ENCODE results near the gene NSMCE1. TPM values are rescaled to one million over a fixed set of nuclear protein-coding genes. Genes with fewer than 3 reads are reported as not detected.

Gene NSMCE1
- total and polyA plus RNA-seq, 7 experiments from 2014 or later: 45.5 to 220 (median 71.7) TPM

DNA sequence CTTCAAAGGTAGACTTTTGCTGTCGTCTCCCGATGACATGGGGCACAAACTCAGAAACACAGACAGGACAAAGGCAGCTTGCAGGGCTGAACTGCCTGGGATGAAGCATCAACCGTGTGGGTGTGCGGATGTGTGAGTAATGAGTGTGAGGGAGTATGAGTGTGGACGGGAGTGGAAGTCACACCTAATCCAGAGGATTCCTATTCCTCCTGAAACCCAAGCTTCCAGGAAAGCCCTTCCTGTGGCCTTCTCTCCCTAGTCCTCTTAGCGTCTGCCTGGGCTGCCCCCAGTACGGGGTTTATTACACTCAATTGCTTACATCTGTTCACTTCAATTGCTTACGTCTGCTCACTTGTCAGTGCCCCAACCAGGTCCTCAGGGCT, 42.9 kb upstream of the NSMCE1 start:
- peak overlapping the region in 2 of 10 donors; percentile 16 to 92 for H3K4me3 Mint-ChIP-seq
- ChIA-PET CTCF (interaction anchor here (1.8 kb wide), 1 partner anchor 75 kb away, joined by 4 read pairs; no protein-coding TSS in a partner anchor), POLR2A (interaction anchor here (0.6 to 0.7 kb wide), 2 partner anchors 12 to 19 kb away, joined by 3 read pairs; no protein-coding TSS in a partner anchor)
- H3K4me1 ChIP-seq (ENCODE audit: control insufficient read depth in 2 of 2, insufficient read depth in 2 of 2, low read length in 2 of 2): peaks cover 11 to 15% of the 10 kb centered on the region in 2 donors
- peaks cover 0 to 3% (median 0%) of the 10 kb centered on the region in 5 donors for H3K27me3 Mint-ChIP-seq
- no peaks in the 10 kb centered on the region for H3K27me3 ChIP-seq (ENCODE audit: control insufficient read depth in 2 of 2, insufficient read depth in 2 of 2, low read length in 2 of 2)
- peaks cover 0 to 27% (median 3%) of the 10 kb centered on the region in 5 donors for H3K36me3 Mint-ChIP-seq
- DNase-seq (no peak), ATAC-seq (no peak)
- intact Hi-C loops (cut with micrococcal nuclease): no loop called here
- H3K4me1 Mint-ChIP-seq: peaks cover 11 to 34% (median 26%) of the 10 kb centered on the region in 7 donors
- peak overlapping the region in 4 of 9 donors; percentile 32 to 87 (median 56) for H3K27ac Mint-ChIP-seq
- H3K36me3 ChIP-seq (ENCODE audit: control insufficient read depth in 2 of 3, insufficient read depth in 3 of 3, low read length in 3 of 3): peaks cover 0 to 4% (median 0%) of the 10 kb centered on the region in 3 experiments
- H3K9me3 ChIP-seq (ENCODE audit: control insufficient read depth in 2 of 3, low read length in 3 of 3): no peaks in the 10 kb centered on the region
- no peak overlapping the region for H3K4me3 ChIP-seq (ENCODE audit: low read length)
- H3K27ac ChIP-seq (ENCODE audit: low read depth, low read length): no peak overlapping the region
- H3K9me3 Mint-ChIP-seq: peaks cover 0 to 4% (median 0%) of the 10 kb centered on the region in 11 donors

DNA sequence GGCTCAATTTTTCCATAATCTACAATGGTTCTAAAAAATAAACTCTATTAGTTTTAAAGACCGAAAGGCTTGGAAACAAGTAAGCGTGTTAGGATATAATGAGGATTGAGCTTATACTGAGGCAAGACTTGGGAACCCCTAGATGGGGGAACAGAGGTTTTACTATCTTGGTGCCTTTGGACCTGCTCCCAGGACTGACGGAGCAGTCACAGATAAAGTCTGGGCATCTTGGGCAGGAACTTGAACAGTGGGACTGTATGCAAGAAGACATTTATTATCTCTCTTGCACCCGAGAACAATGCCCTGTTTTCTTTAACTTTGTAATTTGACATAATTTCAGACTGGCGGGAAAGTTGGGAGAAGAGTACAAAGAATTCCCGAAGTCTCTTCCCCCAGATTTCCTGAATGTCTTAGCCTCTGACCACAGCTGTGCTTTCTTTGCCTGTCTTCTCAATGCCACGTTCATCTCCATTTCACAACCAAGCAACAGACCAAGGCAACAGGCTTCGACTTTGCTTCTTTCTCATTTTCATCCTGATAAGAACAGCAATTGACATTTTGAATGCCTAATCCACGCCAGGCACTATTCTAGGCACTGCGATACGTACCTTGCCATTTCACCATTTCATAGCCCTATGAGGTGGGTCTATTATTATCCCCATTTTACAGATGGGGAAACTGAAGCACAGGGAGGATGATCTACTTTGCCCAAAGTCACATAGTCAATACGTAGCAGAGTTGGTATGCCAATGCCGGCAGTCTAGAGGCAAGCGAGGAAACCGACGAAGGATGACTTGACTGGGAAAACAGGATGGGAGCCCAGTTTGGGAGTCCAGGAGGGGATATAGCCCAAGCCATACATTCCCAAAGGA, 42.2 kb upstream of the NSMCE1 start:
- Histone ChIP-seq H3K9me3 (ENCODE audit: control insufficient read depth in 2 of 3, low read length in 3 of 3) (no peaks in the 10 kb centered on the region), H3K36me3 (ENCODE audit: control insufficient read depth in 2 of 3, insufficient read depth in 3 of 3, low read length in 3 of 3) (peaks cover 0 to 4% (median 0%) of the 10 kb centered on the region in 3 experiments), H3K4me1 (ENCODE audit: control insufficient read depth in 2 of 2, insufficient read depth in 2 of 2, low read length in 2 of 2) (peaks cover 11 to 12% of the 10 kb centered on the region in 2 donors), H3K27ac (ENCODE audit: low read depth, low read length) (no peak overlapping the region), H3K4me3 (ENCODE audit: low read length) (no peak overlapping the region), H3K27me3 (ENCODE audit: control insufficient read depth in 2 of 2, insufficient read depth in 2 of 2, low read length in 2 of 2) (no peaks in the 10 kb centered on the region)
- CTCF ChIA-PET: interaction anchor here (1.8 kb wide), 1 partner anchor 75 kb away, joined by 4 read pairs; no protein-coding TSS in a partner anchor
- POLR2A ChIA-PET: interaction anchor here (0.6 to 1.0 kb wide), 4 partner anchors 12 to 68 kb away, joined by 3 read pairs; no protein-coding TSS in a partner anchor
- intact Hi-C loops (cut with micrococcal nuclease): no loop called here
- Mint-ChIP-seq H3K27ac (peak overlapping the region in 1 of 9 donors; percentile 14), H3K36me3 (peaks cover 0 to 26% (median 3%) of the 10 kb centered on the region in 5 donors), H3K27me3 (peaks cover 0 to 3% (median 0%) of the 10 kb centered on the region in 5 donors), H3K4me3 (peak overlapping the region in 1 of 10 donors; percentile 16), H3K9me3 (peaks cover 0 to 9% (median 0%) of the 10 kb centered on the region in 11 donors), H3K4me1 (peaks cover 13 to 32% (median 25%) of the 10 kb centered on the region in 7 donors)
- DNase-seq (no peak), ATAC-seq (no peak)

DNA sequence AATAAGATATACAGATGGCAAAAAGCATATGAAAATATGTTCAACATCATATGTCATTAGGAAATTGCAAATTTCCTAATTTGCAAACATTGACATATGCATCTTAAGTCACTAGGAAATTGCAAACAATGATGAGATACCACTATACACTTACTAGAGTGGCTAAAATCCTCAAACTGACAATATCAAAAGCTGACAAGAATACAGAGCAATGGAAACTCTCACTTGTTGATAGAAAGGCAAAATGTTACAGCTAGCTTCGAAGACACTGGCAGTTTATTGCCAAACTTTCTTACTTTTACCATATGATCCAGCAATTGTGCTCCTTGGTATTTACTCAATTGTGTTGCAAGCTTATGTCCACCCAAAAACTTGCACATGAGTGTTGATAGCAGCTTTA, 40.2 kb upstream of the NSMCE1 start:
- peaks cover 0 to 16% (median 0%) of the 10 kb centered on the region in 5 donors for H3K36me3 Mint-ChIP-seq
- ChIA-PET POLR2A (no interaction called here), CTCF (no interaction called here)
- DNase-seq (no peak), ATAC-seq (no peak)
- intact Hi-C loops (cut with micrococcal nuclease): no loop called here
- H3K27me3 Mint-ChIP-seq: peaks cover 0 to 3% (median 0%) of the 10 kb centered on the region in 5 donors
- H3K4me1 Mint-ChIP-seq: peaks cover 11 to 34% (median 23%) of the 10 kb centered on the region in 7 donors
- H3K36me3 ChIP-seq (ENCODE audit: control insufficient read depth in 2 of 3, insufficient read depth in 3 of 3, low read length in 3 of 3): no peaks in the 10 kb centered on the region
- no peak overlapping the region for H3K4me3 ChIP-seq (ENCODE audit: low read length)
- H3K27me3 ChIP-seq (ENCODE audit: control insufficient read depth in 2 of 2, insufficient read depth in 2 of 2, low read length in 2 of 2): no peaks in the 10 kb centered on the region
- H3K4me3 Mint-ChIP-seq: no peak overlapping the region
- no peaks in the 10 kb centered on the region for H3K9me3 ChIP-seq (ENCODE audit: control insufficient read depth in 2 of 3, low read length in 3 of 3)
- no peak overlapping the region for H3K27ac ChIP-seq (ENCODE audit: low read depth, low read length)
- no peak overlapping the region for H3K27ac Mint-ChIP-seq
- peaks cover 0 to 11% (median 0%) of the 10 kb centered on the region in 11 donors for H3K9me3 Mint-ChIP-seq
- peaks cover 6 to 11% of the 10 kb centered on the region in 2 donors for H3K4me1 ChIP-seq (ENCODE audit: control insufficient read depth in 2 of 2, insufficient read depth in 2 of 2, low read length in 2 of 2)

DNA sequence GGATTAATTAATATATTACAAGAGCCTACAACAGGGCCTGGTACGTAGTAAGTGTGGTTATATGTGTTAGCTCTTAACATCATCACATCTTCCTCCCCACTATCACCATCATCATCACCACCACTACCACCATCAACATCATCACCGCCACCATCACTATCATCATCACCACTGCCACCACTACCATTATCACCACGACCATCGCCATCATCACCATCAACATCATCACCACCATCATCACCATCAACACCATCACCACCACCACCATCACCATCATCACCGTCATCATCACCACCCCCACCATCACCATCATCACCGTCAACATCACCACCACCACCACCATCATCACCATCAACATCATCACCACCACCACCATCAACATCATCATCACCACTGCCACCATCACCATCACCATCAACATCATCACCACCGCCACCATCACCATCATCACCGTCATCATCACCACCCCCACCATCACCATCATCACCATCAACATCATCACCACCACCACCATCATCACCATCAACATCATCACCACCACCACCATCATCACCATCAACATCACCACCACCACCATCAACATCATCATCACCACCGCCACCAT, 37.4 kb upstream of the NSMCE1 start:
- no peaks in the 10 kb centered on the region for H3K4me1 ChIP-seq (ENCODE audit: control insufficient read depth in 2 of 2, insufficient read depth in 2 of 2, low read length in 2 of 2)
- H3K27ac ChIP-seq (ENCODE audit: low read depth, low read length): no peak overlapping the region
- intact Hi-C loops (cut with micrococcal nuclease): no loop called here
- H3K9me3 Mint-ChIP-seq: peaks cover 0 to 11% (median 0%) of the 10 kb centered on the region in 11 donors
- no peak overlapping the region for H3K4me3 ChIP-seq (ENCODE audit: low read length)
- H3K27me3 ChIP-seq (ENCODE audit: control insufficient read depth in 2 of 2, insufficient read depth in 2 of 2, low read length in 2 of 2): no peaks in the 10 kb centered on the region
- no peak for ATAC-seq
- H3K27ac Mint-ChIP-seq: peak overlapping the region in 3 of 9 donors; percentile 2 to 63 (median 19)
- ChIA-PET CTCF (interaction anchor here (0.7 kb wide), 1 partner anchor 83 kb away, joined by 3 read pairs; no protein-coding TSS in a partner anchor), POLR2A (no interaction called here)
- peaks cover 0 to 16% (median 0%) of the 10 kb centered on the region in 5 donors for H3K36me3 Mint-ChIP-seq
- peaks cover 9 to 38% (median 20%) of the 10 kb centered on the region in 7 donors for H3K4me1 Mint-ChIP-seq
- H3K36me3 ChIP-seq (ENCODE audit: control insufficient read depth in 2 of 3, insufficient read depth in 3 of 3, low read length in 3 of 3): no peaks in the 10 kb centered on the region
- H3K9me3 ChIP-seq (ENCODE audit: control insufficient read depth in 2 of 3, low read length in 3 of 3): no peaks in the 10 kb centered on the region
- no peak overlapping the region for H3K4me3 Mint-ChIP-seq
- H3K27me3 Mint-ChIP-seq: no peaks in the 10 kb centered on the region
- DNase-seq: no peak

DNA sequence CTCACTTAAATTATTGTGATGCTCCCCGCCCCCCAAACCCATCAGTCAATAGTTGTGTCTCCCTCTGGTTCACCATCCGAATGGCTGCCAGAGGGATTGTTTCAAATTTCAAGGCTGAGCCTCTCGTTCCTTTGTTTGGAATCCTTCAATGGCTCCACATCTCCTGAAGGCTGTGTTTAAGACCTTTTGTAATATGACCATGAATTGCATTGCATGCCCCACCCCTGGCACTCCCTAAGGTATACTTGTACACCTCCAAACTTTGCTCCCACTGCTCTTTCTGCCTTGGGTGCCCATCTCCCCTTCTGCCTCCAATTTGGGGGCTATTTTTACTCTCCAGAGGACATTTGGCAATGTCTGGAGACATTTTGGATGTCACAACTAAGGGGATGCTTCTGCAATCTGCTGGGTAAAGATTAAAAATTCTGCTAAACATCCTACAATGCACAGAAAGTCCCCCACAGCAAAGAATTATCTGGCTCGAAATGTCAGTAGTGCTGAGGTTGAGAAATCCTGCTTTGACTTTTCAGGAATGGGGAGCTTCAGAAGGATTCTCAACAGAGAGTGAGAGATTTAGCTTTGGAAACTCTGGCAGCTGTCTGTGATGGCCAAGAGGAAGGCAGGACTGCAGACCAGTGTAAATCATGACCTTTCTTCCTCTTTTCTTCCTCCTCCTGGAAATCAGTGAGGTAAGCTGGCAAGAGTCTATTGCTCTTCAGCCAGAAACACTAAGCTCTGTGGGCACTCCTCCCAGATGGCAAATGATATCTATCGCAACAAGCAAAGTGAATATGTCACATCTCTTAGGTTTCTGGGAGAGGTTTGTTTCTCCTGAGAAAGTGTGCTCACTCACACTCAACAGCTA, 36.5 kb upstream of the NSMCE1 start:
- intact Hi-C loops (cut with micrococcal nuclease): no loop called here
- Mint-ChIP-seq H3K36me3 (peaks cover 0 to 16% (median 0%) of the 10 kb centered on the region in 5 donors), H3K4me1 (peaks cover 9 to 39% (median 20%) of the 10 kb centered on the region in 7 donors), H3K9me3 (peaks cover 0 to 11% (median 0%) of the 10 kb centered on the region in 11 donors), H3K27ac (peak overlapping the region in 3 of 9 donors; percentile 22 to 45 (median 44)), H3K27me3 (no peaks in the 10 kb centered on the region), H3K4me3 (no peak overlapping the region)
- POLR2A ChIA-PET: no interaction called here
- Histone ChIP-seq H3K4me1 (ENCODE audit: control insufficient read depth in 2 of 2, insufficient read depth in 2 of 2, low read length in 2 of 2) (no peaks in the 10 kb centered on the region), H3K27ac (ENCODE audit: low read depth, low read length) (no peak overlapping the region), H3K4me3 (ENCODE audit: low read length) (no peak overlapping the region), H3K9me3 (ENCODE audit: control insufficient read depth in 2 of 3, low read length in 3 of 3) (no peaks in the 10 kb centered on the region), H3K36me3 (ENCODE audit: control insufficient read depth in 2 of 3, insufficient read depth in 3 of 3, low read length in 3 of 3) (no peaks in the 10 kb centered on the region), H3K27me3 (ENCODE audit: control insufficient read depth in 2 of 2, insufficient read depth in 2 of 2, low read length in 2 of 2) (no peaks in the 10 kb centered on the region)
- ATAC-seq: peak; percentile 38
- CTCF ChIA-PET: interaction anchor here (0.7 kb wide), 1 partner anchor 83 kb away, joined by 3 read pairs; no protein-coding TSS in a partner anchor
- no peak for DNase-seq

DNA sequence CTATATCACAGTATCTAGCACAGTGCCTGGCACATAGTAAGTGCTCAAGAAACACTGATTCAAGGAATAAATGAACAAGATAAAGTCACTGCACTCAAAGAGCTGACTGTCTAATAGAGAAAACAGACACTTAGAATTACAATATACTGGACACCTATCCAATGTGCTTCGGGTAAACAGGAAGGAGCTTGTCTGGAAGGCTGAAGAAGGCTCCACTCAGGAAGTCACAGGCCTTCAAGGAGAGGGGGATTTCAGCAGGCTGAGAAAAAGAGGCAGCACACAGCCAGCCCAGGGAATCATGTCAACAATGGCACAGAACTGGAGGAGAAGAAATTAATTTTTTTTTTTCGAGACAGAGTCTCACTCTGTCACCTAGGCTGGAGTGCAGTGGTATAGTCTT, 35.5 kb upstream of the NSMCE1 start:
- Mint-ChIP-seq H3K9me3 (peaks cover 0 to 11% (median 0%) of the 10 kb centered on the region in 11 donors), H3K4me3 (no peak overlapping the region), H3K27me3 (no peaks in the 10 kb centered on the region), H3K4me1 (peaks cover 11 to 44% (median 17%) of the 10 kb centered on the region in 7 donors), H3K36me3 (peaks cover 0 to 21% (median 0%) of the 10 kb centered on the region in 5 donors), H3K27ac (peak overlapping the region in 2 of 9 donors; percentile 45 to 68)
- ChIA-PET POLR2A (no interaction called here), CTCF (no interaction called here)
- Histone ChIP-seq H3K9me3 (ENCODE audit: control insufficient read depth in 2 of 3, low read length in 3 of 3) (no peaks in the 10 kb centered on the region), H3K36me3 (ENCODE audit: control insufficient read depth in 2 of 3, insufficient read depth in 3 of 3, low read length in 3 of 3) (no peaks in the 10 kb centered on the region), H3K27me3 (ENCODE audit: control insufficient read depth in 2 of 2, insufficient read depth in 2 of 2, low read length in 2 of 2) (no peaks in the 10 kb centered on the region), H3K27ac (ENCODE audit: low read depth, low read length) (no peak overlapping the region), H3K4me3 (ENCODE audit: low read length) (no peak overlapping the region), H3K4me1 (ENCODE audit: control insufficient read depth in 2 of 2, insufficient read depth in 2 of 2, low read length in 2 of 2) (no peaks in the 10 kb centered on the region)
- ATAC-seq: no peak
- DNase-seq: no peak
- intact Hi-C loops (cut with micrococcal nuclease): no loop called here
